ENCODE data around the gene EIF4H. TPM values are rescaled to one million over a fixed set of nuclear protein-coding genes. Genes with fewer than 3 reads are reported as not detected.

EIF4H gene
- total and polyA plus RNA-seq, 2 experiments from 2014 or later: 183 to 309 TPM

DNA sequence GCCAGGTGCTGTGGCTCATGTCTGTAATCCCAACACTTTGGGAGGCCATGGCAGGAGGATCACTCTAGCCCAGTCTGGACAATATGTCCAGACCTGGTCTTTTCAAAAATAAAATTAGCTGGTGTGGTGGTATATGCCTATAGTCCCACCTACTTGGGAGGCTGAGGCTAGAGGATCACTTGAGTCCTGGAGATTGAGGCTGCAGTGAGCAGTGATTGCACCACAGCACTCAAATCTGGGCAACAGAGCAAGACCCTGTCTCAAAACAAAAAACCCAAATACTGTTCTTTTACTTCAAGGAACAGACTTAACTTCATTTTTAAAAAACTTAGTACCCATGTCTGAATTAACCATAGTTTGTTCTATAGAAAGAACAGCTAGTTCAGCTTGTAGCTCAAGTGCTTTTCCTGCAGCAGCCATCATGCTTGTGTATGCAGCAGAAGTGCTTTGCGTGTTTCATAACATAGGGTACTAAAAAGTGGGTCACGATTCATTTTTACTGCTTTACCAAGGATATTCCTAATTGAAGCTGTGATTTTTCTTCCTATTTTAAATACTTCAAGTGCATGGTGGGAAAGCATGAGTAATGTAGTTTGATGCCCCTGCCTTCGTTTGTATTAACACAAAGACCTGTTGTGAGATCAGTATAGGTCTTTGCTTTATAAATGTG is 5.9 kb downstream of the EIF4H start (continued):
- no peak for TF ChIP-seq ZNF114 (CRISPR knock-in tag; IDR thresholded peaks at IDR 0.05)
- TF ChIP-seq, protein P1, sequence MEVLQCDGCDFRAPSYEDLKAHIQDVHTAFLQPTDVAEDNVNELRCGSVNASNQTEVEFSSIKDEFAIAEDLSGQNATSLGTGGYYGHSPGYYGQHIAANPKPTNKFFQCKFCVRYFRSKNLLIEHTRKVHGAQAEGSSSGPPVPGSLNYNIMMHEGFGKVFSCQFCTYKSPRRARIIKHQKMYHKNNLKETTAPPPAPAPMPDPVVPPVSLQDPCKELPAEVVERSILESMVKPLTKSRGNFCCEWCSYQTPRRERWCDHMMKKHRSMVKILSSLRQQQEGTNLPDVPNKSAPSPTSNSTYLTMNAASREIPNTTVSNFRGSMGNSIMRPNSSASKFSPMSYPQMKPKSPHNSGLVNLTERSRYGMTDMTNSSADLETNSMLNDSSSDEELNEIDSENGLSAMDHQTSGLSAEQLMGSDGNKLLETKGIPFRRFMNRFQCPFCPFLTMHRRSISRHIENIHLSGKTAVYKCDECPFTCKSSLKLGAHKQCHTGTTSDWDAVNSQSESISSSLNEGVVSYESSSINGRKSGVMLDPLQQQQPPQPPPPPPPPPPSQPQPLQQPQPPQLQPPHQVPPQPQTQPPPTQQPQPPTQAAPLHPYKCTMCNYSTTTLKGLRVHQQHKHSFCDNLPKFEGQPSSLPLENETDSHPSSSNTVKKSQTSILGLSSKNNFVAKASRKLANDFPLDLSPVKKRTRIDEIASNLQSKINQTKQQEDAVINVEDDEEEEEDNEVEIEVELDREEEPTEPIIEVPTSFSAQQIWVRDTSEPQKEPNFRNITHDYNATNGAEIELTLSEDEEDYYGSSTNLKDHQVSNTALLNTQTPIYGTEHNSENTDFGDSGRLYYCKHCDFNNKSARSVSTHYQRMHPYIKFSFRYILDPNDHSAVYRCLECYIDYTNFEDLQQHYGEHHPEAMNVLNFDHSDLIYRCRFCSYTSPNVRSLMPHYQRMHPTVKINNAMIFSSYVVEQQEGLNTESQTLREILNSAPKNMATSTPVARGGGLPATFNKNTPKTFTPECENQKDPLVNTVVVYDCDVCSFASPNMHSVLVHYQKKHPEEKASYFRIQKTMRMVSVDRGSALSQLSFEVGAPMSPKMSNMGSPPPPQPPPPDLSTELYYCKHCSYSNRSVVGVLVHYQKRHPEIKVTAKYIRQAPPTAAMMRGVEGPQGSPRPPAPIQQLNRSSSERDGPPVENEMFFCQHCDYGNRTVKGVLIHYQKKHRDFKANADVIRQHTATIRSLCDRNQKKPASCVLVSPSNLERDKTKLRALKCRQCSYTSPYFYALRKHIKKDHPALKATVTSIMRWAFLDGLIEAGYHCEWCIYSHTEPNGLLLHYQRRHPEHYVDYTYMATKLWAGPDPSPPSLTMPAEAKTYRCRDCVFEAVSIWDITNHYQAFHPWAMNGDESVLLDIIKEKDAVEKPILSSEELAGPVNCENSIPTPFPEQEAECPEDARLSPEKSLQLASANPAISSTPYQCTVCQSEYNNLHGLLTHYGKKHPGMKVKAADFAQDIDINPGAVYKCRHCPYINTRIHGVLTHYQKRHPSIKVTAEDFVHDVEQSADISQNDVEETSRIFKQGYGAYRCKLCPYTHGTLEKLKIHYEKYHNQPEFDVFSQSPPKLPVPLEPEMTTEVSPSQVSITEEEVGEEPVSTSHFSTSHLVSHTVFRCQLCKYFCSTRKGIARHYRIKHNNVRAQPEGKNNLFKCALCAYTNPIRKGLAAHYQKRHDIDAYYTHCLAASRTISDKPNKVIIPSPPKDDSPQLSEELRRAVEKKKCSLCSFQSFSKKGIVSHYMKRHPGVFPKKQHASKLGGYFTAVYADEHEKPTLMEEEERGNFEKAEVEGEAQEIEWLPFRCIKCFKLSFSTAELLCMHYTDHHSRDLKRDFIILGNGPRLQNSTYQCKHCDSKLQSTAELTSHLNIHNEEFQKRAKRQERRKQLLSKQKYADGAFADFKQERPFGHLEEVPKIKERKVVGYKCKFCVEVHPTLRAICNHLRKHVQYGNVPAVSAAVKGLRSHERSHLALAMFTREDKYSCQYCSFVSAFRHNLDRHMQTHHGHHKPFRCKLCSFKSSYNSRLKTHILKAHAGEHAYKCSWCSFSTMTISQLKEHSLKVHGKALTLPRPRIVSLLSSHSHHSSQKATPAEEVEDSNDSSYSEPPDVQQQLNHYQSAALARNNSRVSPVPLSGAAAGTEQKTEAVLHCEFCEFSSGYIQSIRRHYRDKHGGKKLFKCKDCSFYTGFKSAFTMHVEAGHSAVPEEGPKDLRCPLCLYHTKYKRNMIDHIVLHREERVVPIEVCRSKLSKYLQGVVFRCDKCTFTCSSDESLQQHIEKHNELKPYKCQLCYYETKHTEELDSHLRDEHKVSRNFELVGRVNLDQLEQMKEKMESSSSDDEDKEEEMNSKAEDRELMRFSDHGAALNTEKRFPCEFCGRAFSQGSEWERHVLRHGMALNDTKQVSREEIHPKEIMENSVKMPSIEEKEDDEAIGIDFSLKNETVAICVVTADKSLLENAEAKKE (CRISPR knock-in tag; IDR thresholded peaks at IDR 0.05): no peak

DNA sequence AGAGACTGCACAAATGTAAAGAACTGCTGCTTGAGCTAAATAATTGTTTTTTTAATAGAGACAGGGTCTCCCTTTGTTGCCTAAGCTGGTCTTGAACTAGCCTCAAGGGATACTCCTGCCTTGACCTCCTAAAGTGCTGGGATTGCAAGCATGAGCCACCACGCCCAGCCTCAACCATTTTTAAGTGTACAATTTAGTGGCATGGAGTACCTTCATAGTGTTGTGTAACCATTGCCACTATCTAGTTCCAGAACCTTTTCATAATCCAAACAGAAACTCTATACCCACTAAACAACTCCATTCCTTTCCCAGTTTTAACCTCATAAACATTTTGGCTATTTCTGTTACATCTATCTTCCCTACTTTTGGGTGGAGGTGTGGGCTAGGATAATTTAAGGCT is 6.7 kb downstream of the EIF4H start:
- DNase-seq (ENCODE audit: low spot score) (no peak), ATAC-seq (no peak)
- H3K27ac Mint-ChIP-seq: no peak overlapping the region
- Histone ChIP-seq H3F3A (replicated peaks; ENCODE audit: low read depth) (peaks cover 19% of the 10 kb centered on the region; the same call in 1 of the 2 replicates), H4K20me1 (replicated peaks; ENCODE audit: insufficient read depth) (peaks cover 91% of the 10 kb centered on the region), H3K36me3 (ENCODE audit: insufficient read depth) (peaks cover 7% of the 10 kb centered on the region; the same call in 1 of the 2 replicates), H3K27ac (ENCODE audit: low read depth) (peak overlapping the region; percentile 52), H3K27me3 (ENCODE audit: insufficient read depth) (no peaks in the 10 kb centered on the region), H3K4me1 (ENCODE audit: insufficient read depth) (peaks cover 42% of the 10 kb centered on the region), H3K9me2 (ENCODE audit: insufficient read depth) (no peaks in the 10 kb centered on the region), H3K79me2 (replicated peaks; ENCODE audit: insufficient read depth) (peaks cover 100% of the 10 kb centered on the region), H3K4me3 (no peak overlapping the region), H2AFZ (no peak overlapping the region), H3K4me2 (no peak overlapping the region)
- no peak overlapping the region for H3K4me3 Mint-ChIP-seq
- no peaks in the 10 kb centered on the region for H3K9me3 Mint-ChIP-seq
- H3K36me3 Mint-ChIP-seq (ENCODE audit: low read depth): peaks cover 42% of the 10 kb centered on the region
- H3K27me3 Mint-ChIP-seq (ENCODE audit: insufficient read depth, low read depth, poor library complexity): peaks cover 2% of the 10 kb centered on the region
- H3K4me1 Mint-ChIP-seq: peaks cover 54% of the 10 kb centered on the region
- TF ChIP-seq CREB1 (CRISPR knock-in tag; IDR thresholded peaks at IDR 0.05; ENCODE audit: low read depth): no peak
- TF ChIP-seq, protein P1 (CRISPR knock-in tag; IDR thresholded peaks at IDR 0.05): no peak
- TF ChIP-seq, protein P2, sequence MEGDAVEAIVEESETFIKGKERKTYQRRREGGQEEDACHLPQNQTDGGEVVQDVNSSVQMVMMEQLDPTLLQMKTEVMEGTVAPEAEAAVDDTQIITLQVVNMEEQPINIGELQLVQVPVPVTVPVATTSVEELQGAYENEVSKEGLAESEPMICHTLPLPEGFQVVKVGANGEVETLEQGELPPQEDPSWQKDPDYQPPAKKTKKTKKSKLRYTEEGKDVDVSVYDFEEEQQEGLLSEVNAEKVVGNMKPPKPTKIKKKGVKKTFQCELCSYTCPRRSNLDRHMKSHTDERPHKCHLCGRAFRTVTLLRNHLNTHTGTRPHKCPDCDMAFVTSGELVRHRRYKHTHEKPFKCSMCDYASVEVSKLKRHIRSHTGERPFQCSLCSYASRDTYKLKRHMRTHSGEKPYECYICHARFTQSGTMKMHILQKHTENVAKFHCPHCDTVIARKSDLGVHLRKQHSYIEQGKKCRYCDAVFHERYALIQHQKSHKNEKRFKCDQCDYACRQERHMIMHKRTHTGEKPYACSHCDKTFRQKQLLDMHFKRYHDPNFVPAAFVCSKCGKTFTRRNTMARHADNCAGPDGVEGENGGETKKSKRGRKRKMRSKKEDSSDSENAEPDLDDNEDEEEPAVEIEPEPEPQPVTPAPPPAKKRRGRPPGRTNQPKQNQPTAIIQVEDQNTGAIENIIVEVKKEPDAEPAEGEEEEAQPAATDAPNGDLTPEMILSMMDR (conservative IDR thresholded peaks at IDR 0.05; ENCODE audit: low read depth in 2 of 2): no peak
- TF ChIP-seq NANOG (IDR thresholded peaks at IDR 0.05; ENCODE audit: borderline replicate concordance): no peak
- no peak for TF ChIP-seq JUNB (IDR thresholded peaks at IDR 0.05; ENCODE audit: unreplicated experiment)
- no peak for TF ChIP-seq STAT1 (IDR thresholded peaks at IDR 0.05; ENCODE audit: unreplicated experiment)
- TF ChIP-seq ZNF114 (CRISPR knock-in tag; IDR thresholded peaks at IDR 0.05): no peak

Data from GM23338 (cell line).